Colonic mucosa (tissue), 4 donors: ENCODE measurements around the gene TXK. TPM values are rescaled to one million over a fixed set of nuclear protein-coding genes. Genes with fewer than 3 reads are reported as not detected.

Source experiments
- DNase-seq: peaks from one replicate; pipeline ENCODE4 v3.0.0-alpha.2; 2020
- H3K27ac ChIP-seq: fragments of 200-600 bp; one replicate; pipeline ENCODE4 v1.8.0; 2021
- H3K27me3 ChIP-seq: fragments of 200-600 bp; one replicate; pipeline ENCODE4 v1.8.0; 2021
- H3K36me3 ChIP-seq: fragments of 200-600 bp; one replicate; pipeline ENCODE4 v1.8.0; 2021
- H3K4me1 ChIP-seq: fragments of 200-600 bp; one replicate; pipeline ENCODE4 v1.8.0; 2021; ENCODE audit warnings: mild to moderate bottlenecking
- H3K4me3 ChIP-seq: fragments of 200-600 bp; one replicate; pipeline ENCODE4 v1.8.0; 2021
- H3K9ac ChIP-seq, 2 donors: one replicate each; pipeline ENCODE4 v1.7.0; 2013; ENCODE audit warnings: control low read depth in 2 of 2, low read depth in 2 of 2, low read length in 2 of 2
- H3K9me3 ChIP-seq: fragments of 200-600 bp; one replicate; pipeline ENCODE4 v1.8.0; 2021
- intact Hi-C: fragments of 100-400 bp; cut with DNase I; formaldehyde crosslinking; loops from one replicate; pipeline ENCODE4 v1.14.1; 2022
- total RNA-seq, 2 donors: library from RNA; stranded (reverse); fragmentation: NEBNext Ultra II Directional in 1 of 2; extraction: Animal tissue kit (Norgen Biotek cat#: 25700) in 1 of 2; gene quantifications; one replicate each; pipeline ENCODE4 v1.2.1, GENCODE V29; 2021
- TF ChIP-seq, protein P1 (sequence below): fragments of 200-600 bp; IDR thresholded peaks from one replicate; pipeline ENCODE4 v1.8.0; 2022; ENCODE audit warnings: antibody characterized with exemption, mild to moderate bottlenecking
- donor health status: healthy.
- donor health status: DM: no; HTN: no; CAD: no.
- donor health status: DM: no; HTN: no; CAD: no.

Gene TXK
- total RNA-seq, 2 donors from 2014 or later = 0.57 to 0.72 TPM

DNA sequence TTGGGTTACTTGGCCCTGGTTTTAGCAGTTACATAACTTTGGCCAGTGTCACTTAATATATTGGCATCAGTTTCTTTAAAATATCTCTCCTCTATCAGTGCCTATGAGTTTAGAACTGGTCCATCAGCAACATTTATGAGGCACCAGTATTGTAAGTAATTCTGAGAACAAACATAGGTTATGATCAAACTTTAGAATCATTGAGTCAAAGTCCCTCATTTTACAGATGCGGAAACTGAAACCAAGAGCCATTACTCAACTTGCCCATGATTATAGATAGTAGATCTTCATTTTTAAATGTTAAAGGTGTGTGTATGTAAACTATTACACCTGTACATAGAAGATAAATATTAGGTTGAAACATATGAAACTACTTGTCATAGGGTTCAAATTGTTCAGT lies 113.0 kb downstream of the TXK start:
- intact Hi-C loops = no loop called here
- no peaks in the 10 kb centered on the region for H3K27me3 ChIP-seq
- TF ChIP-seq, protein P1, sequence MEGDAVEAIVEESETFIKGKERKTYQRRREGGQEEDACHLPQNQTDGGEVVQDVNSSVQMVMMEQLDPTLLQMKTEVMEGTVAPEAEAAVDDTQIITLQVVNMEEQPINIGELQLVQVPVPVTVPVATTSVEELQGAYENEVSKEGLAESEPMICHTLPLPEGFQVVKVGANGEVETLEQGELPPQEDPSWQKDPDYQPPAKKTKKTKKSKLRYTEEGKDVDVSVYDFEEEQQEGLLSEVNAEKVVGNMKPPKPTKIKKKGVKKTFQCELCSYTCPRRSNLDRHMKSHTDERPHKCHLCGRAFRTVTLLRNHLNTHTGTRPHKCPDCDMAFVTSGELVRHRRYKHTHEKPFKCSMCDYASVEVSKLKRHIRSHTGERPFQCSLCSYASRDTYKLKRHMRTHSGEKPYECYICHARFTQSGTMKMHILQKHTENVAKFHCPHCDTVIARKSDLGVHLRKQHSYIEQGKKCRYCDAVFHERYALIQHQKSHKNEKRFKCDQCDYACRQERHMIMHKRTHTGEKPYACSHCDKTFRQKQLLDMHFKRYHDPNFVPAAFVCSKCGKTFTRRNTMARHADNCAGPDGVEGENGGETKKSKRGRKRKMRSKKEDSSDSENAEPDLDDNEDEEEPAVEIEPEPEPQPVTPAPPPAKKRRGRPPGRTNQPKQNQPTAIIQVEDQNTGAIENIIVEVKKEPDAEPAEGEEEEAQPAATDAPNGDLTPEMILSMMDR = no peak
- peak overlapping the region; percentile 4 for H3K27ac ChIP-seq
- peaks cover 6% of the 10 kb centered on the region for H3K36me3 ChIP-seq
- H3K4me3 ChIP-seq = no peak overlapping the region
- DNase-seq = no peak
- no peaks in the 10 kb centered on the region for H3K4me1 ChIP-seq
- no peaks in the 10 kb centered on the region for H3K9me3 ChIP-seq
- no peak overlapping the region for H3K9ac ChIP-seq

DNA sequence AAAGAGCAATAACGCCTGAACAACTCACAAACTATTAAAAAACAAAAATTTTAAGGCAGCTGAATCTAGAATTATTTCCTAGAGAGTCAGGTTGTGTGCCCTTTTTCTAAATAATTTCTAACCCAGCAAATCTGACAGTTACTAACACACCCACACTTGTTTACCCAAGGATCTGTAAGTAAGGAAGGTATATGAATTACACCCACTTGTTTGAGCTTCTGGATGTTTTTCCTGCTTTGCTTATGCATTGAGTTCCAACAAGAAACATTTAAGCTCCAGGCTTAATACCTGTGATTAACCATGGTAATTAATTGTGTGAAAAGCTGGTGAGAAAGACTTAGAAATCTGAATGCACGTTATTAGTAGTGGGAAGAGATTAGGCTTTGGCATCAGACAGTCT lies 115.9 kb downstream of the TXK start:
- Histone ChIP-seq H3K27me3 (no peaks in the 10 kb centered on the region), H3K36me3 (no peaks in the 10 kb centered on the region), H3K4me3 (peak overlapping the region; percentile 54), H3K27ac (peak overlapping the region; percentile 88), H3K9ac (peak overlapping the region in 1 of 2 donors; percentile 97), H3K4me1 (no peaks in the 10 kb centered on the region), H3K9me3 (no peaks in the 10 kb centered on the region)
- intact Hi-C loops = no loop called here
- TF ChIP-seq, protein P1 = no peak
- no peak for DNase-seq

DNA sequence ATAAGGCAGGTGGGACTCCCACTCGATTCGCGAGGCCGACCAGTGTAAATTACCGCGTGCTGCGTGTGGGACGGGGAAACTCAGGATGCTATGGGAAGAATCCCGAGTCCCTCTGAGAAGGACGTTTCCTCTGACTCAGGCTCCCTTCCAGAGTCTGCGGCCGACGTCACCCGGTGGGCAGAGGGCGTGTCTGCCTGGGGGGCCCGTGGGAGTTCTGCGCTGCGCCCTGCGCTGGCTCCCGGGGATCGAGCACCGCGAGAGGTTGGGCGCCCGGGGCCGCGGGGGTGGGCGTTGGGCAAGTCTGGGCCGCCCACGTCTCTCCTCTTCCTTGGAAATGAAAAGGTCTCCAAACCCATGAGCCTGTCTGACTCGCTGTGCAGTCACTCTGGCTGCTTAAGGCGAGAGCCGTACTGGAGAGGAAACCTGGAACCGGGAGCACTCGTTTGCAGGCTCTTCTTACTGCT lies 116.9 kb downstream of the TXK start:
- intact Hi-C loops = no loop called here
- H3K9ac ChIP-seq = peak overlapping the region; percentile 82 to 97
- TF ChIP-seq, protein P1 = no peak
- H3K27ac ChIP-seq = peak overlapping the region; percentile 88
- peak; percentile 63 for DNase-seq
- peak overlapping the region; percentile 54 for H3K4me3 ChIP-seq
- H3K4me1 ChIP-seq = no peaks in the 10 kb centered on the region
- no peaks in the 10 kb centered on the region for H3K9me3 ChIP-seq
- H3K27me3 ChIP-seq = no peaks in the 10 kb centered on the region
- H3K36me3 ChIP-seq = no peaks in the 10 kb centered on the region

Other genes with a start within 250 kb of the TXK start
- 10 to 100 TPM in 1 of 2 donors, 1 to 10 TPM in 1; 9.8 to 11.7 TPM for gene NFXL1, start 219.7 kb downstream of the TXK start, total RNA-seq
- gene CNGA1, start 117.6 kb downstream of the TXK start, total RNA-seq = 10 to 100 TPM in 1 of 2 donors, 1 to 10 TPM in 1; 2.6 to 15.9 TPM
- 10 to 100 TPM; 38.7 to 47.9 TPM for gene NIPAL1, start 117.5 kb downstream of the TXK start, total RNA-seq
- 1 to 10 TPM; 2.1 to 2.9 TPM for gene TEC, start 135.6 kb upstream of the TXK start, total RNA-seq
- 10 to 100 TPM; 70.2 to 98.5 TPM for gene SLAIN2, start 207.3 kb upstream of the TXK start, total RNA-seq